GM13976 (cell line): ENCODE results near the gene DNAJC21.
"Not testable (repeated sequence)": the region's sequence is repeated elsewhere in the genome, so short reads cannot be mapped to it uniquely, and the experiment has no call there.

Source experiments
- DNase-seq: peaks from one replicate; pipeline ENCODE4 v3.0.0; 2012; ENCODE audit warnings: low spot score
- in situ Hi-C: fragments of 300-500 bp; cut with MboI; formaldehyde crosslinking; loops from one replicate; pipeline ENCODE4 v1.12.0; 2022; ENCODE audit warnings: low sequenced_read_pairs, mixed read lengths, inconsistent platforms; ENCODE audit not compliant: unreplicated experiment
- TF ChIP-seq, protein P1 (sequence below): IDR thresholded peaks from 2 replicates; pipeline ENCODE4 v1.5.1; 2012; ENCODE audit warnings: borderline replicate concordance, mild to moderate bottlenecking; ENCODE audit not compliant: insufficient read depth; ENCODE audit errors: extremely low read depth, missing control alignments, control extremely low read depth

DNAJC21 gene

DNA sequence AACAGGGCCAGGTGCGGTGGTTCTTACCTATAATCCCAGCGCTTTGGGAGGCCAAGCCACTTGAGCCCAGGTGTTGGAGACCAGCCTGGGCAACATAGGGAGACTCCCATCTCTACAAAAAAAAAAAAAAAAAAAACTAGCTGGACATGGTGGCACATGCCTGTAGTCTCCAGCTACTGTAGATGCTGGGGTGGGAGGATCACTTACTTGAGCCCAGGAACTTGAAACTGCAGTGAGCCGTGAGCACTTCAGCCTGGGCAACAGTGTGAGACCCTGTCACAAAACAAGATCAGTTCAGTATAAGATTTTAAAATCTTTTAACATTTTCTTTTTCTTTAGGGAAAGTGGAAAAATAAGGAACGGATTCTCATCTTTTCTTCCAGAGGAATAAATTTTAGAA lies 11.3 kb upstream of the DNAJC21 start:
- in situ Hi-C loops = no loop called here
- TF ChIP-seq, protein P1, sequence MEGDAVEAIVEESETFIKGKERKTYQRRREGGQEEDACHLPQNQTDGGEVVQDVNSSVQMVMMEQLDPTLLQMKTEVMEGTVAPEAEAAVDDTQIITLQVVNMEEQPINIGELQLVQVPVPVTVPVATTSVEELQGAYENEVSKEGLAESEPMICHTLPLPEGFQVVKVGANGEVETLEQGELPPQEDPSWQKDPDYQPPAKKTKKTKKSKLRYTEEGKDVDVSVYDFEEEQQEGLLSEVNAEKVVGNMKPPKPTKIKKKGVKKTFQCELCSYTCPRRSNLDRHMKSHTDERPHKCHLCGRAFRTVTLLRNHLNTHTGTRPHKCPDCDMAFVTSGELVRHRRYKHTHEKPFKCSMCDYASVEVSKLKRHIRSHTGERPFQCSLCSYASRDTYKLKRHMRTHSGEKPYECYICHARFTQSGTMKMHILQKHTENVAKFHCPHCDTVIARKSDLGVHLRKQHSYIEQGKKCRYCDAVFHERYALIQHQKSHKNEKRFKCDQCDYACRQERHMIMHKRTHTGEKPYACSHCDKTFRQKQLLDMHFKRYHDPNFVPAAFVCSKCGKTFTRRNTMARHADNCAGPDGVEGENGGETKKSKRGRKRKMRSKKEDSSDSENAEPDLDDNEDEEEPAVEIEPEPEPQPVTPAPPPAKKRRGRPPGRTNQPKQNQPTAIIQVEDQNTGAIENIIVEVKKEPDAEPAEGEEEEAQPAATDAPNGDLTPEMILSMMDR = no peak
- no peak for DNase-seq

DNA sequence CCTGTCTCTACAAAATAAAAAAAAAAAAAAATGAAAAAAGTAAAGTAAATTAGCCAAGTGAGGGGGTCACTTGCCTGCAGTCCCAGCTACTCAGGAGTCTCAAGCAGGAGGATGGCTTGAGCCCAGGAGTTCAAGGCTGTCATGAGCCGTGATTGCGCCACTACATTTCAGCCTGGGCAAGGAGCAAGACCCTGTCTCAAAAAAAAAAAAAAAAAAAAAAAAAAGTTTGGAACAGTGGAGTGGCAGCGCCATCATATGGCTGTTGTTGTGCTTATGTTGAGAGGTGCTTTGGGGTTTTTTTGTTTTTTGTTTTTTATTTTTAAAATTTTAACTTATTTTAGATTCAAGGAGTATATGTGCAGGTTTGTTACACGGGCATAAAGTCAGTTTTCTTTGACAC lies 10.3 kb upstream of the DNAJC21 start:
- in situ Hi-C loops = no loop called here
- TF ChIP-seq, protein P1 = no peak
- DNase-seq = no peak

DNA sequence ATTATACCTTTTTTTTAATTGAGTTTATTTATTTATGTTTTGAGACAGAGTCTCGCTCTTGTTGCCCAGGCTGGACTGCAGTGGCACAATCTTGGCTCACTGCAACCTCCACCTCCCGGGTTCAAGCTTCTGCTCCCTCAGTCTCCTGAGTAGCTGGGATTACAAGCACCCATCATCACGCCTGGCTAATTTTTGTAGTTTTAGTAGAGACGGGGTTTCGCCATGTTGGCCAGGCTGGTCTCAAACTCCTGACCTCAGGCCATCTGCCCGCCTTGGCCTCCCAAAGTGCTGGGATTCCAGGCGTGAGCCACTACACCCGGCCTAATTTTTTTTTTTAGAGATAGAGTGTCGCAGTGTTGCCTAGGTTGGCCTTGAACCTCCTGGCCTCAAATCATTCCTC lies 6.1 kb upstream of the DNAJC21 start:
- in situ Hi-C loops, DNase-seq: not testable (repeated sequence)

DNA sequence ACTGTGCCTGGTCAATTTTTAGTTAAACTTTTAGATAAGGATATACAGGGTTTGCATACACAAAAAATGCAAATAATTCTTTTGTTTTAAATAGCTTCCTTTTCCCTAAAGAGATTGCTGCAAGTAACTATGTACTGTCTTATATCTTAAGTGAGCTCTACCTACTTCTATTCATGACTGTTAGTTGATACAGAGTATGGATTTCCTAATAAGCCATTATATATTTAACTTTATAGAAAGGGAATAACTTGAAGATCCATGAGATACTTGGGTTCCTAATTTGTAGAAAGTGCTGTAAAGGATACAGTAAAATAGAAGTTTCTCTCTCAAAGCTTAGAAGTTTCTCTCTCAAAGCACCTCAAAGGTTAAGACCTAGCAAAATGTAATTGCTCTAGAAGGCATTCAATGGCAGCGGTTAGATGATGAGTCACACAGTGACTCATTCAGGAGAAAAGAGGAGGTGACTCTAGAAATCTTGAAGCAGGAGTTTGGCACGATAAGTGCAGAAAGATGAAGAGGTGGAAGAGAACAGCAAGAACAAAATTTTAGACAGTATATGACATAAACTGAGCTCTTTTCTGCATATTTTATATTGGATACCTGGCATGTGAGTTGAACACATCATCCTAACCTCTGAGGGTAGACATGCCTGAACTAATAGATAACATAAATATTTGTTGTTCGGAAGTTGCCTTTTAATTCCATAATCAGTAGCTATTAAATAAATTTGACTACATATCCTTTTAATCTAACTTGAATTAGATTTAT lies 5.5 kb upstream of the DNAJC21 start:
- in situ Hi-C loops = no loop called here
- DNase-seq = peak; percentile 36
- TF ChIP-seq, protein P1 = no peak

DNA sequence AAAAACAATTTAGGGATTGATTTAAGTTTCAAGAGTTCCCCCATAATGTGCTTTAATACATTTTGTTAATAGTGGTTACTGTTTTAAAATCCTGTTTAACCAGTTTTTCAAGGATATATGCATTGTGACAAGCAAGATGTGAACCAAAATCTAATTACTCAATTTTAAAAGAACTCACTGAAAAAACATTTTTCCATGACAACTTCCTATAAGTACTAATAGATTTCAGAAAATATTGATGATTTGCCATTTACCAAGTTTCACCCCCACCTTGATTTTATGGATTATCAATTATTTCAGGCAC lies 4.9 kb upstream of the DNAJC21 start:
- TF ChIP-seq, protein P1 = no peak
- DNase-seq = no peak
- in situ Hi-C loops = no loop called here

DNA sequence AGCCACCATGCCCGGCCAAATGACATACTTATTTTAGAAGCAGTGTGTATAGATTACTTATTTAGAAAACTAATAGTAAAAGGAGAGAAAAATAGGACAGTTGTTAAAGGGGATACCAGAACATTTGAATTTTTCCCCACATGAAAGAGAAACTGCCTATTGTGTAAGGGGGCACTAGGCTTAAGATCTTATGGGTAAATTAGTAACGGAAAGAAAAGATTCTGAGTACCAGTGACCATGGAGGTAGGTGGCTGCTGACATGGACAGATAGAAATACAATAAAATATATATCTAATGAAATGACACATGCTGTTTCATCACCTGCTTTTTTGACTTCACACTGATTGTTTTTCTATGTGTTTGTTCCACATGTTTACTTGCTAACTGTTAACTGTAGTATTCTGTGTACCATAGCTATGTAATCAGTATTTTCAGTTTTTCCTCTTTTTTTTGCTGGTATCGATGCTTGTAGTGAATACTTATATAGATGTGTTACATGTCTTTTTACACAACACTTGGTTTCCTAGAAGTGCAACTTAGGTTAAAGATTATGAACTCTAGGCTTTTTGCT lies 3.0 kb upstream of the DNAJC21 start:
- in situ Hi-C loops = no loop called here
- DNase-seq = no peak
- TF ChIP-seq, protein P1 = no peak

DNA sequence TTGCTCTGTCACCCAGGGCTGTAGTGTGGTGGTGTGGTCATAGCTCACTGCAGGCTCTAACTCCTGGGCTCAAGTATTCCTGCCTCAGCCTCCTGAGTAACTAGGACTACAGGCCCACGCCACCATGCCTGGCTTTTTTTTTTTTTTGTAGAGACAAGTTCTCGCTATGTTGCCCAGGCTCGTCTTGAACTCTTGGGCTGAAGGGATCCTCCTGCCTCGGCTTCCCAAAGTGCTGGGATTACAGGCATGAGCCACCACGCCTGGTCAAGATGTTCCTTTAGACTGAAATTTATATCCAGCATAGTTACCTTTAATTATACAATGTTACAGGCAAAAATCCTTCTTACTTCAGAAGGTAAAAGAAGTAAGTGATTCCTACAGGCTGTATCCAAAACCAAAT lies 1.6 kb upstream of the DNAJC21 start:
- TF ChIP-seq, protein P1 = no peak
- no peak for DNase-seq
- in situ Hi-C loops = no loop called here
